ENCODE results near the gene CTCFL.

Gene CTCFL

DNA sequence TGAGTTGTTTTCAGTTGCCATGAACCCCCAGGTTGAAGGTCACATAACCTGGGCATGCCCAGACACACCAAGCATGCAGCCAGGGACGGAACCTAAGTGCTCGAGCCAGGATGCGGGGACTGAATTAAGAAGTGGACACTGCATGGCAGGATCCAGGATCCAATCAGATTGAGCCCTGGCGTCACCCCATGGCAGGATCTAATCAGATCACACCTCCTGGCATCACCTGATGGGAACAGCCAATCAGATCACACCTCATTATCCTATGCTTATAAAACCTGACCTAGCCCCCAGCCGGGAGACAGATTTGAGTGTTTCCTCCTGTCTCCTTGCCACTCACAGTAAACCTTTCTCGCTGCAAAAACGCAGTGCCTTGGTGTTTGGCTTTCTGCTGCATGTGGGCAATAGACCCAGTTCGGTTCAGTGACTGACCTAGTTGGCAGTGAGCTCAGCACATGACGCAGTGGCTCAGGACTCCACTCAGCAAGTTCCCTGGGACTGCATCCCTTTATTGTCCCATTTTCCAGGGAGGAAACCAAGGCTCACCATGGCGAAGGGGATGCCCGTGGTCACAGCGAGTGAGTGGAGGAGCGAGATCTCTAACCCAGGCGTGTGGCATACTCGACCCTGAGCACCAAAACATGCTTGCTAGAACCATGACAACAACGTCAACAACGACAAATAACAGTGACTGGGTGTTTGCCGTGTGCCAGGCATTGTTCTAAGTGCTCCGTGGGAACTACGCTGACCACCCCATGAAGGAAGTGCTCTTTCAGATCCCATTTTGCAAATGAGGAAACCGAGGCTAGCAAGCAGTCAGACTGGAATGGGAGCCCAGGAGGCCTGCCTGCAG lies 67.5 kb downstream of the CTCFL start:
- in situ Hi-C loops (cut with HindIII; ENCODE audit: low sequenced_read_pairs) = no loop called here
- DNase-seq (ENCODE audit: low read depth) = no peak
- no peak overlapping the region for H3K4me3 ChIP-seq (ENCODE audit: low read depth, low read length)
- TF ChIP-seq, protein P1, sequence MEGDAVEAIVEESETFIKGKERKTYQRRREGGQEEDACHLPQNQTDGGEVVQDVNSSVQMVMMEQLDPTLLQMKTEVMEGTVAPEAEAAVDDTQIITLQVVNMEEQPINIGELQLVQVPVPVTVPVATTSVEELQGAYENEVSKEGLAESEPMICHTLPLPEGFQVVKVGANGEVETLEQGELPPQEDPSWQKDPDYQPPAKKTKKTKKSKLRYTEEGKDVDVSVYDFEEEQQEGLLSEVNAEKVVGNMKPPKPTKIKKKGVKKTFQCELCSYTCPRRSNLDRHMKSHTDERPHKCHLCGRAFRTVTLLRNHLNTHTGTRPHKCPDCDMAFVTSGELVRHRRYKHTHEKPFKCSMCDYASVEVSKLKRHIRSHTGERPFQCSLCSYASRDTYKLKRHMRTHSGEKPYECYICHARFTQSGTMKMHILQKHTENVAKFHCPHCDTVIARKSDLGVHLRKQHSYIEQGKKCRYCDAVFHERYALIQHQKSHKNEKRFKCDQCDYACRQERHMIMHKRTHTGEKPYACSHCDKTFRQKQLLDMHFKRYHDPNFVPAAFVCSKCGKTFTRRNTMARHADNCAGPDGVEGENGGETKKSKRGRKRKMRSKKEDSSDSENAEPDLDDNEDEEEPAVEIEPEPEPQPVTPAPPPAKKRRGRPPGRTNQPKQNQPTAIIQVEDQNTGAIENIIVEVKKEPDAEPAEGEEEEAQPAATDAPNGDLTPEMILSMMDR (IDR thresholded peaks at IDR 0.05; ENCODE audit: low read depth, low read length, missing control alignments) = no peak

DNA sequence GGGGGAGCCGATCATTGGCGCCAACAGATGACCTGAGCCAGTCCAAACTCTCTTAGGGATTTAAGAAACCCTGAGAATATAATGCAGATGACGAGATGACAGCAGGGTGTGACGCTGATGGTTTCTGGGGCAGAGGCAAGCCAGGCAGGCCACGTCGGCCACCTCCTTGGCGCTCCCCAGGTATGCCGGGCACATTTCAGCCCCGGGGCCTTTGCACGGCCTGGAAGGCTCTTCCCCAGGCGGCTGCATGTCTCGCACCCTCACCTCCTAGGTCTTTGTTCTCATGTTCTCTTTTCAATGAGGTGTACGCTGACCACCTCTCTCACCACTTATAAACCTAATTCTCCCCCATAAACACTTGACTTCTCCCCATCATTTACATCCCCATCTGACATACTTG lies 68.8 kb downstream of the CTCFL start:
- no peak for DNase-seq (ENCODE audit: low read depth)
- in situ Hi-C loops (cut with HindIII; ENCODE audit: low sequenced_read_pairs) = no loop called here
- no peak overlapping the region for H3K4me3 ChIP-seq (ENCODE audit: low read depth, low read length)
- TF ChIP-seq, protein P1 (IDR thresholded peaks at IDR 0.05; ENCODE audit: low read depth, low read length, missing control alignments) = no peak

DNA sequence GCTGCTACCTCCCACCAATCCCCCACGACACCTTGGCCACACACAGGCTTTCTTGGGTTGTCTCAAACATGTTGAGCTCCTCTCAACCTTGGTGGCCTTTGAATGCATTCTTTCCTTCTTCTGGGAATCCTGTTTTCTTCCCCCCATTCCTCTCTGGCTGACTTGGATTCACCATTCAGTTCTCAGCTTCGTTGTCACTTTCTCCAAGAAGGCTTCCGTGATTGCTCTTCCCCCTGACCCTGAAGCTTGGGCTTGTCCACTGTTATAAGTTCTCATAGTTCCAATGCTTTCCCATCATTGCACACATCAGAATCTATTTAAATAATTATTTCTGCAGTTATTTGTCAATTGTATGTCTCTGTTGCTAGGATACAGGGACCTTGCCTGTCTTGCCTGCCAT lies 69.6 kb downstream of the CTCFL start:
- in situ Hi-C loops (cut with HindIII; ENCODE audit: low sequenced_read_pairs) = no loop called here
- TF ChIP-seq, protein P1 (IDR thresholded peaks at IDR 0.05; ENCODE audit: low read depth, low read length, missing control alignments) = no peak
- no peak for DNase-seq (ENCODE audit: low read depth)
- H3K4me3 ChIP-seq (ENCODE audit: low read depth, low read length) = no peak overlapping the region

DNA sequence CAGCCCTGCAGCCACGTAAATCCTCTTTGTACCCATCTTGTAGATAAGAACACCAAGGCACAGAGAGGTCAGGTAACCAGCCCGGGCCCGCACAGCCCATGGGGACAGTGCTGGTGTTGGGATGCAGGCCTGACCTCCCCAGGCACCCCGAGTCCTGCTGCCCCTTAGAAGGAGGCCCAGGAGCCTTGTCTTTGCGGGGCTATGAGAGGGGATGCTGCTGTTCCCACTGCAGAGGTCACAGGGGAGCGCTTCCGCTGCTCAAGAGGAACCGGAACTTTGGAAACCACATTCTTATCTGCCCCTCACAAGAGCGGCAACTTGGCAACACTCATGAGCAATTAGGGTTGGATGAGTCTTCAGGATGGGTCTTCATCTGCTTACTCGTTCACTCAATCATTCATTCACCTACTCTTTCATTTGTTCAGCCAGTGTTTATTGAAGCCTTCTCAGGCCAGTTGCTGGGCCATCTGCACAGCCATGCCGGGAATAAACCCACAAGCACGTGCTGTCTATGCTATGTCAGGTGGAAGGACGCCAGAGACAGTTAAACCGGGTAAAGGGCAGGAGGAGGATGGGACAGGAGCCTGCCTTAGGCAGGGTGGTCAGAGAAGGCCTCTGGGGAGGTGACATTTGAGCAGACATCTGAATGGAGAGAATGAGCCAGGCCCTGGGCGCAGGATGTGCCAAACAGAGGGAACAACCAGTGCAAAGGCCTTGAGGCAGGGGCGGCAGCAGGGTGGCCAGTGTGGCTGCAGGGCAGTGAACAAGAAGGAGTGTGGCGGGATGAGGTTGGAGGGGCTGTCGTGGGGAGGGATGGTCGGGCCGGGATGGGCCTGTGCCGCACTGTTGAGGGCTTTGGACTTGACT lies 72.9 kb downstream of the CTCFL start:
- no peak overlapping the region for H3K4me3 ChIP-seq (ENCODE audit: low read depth, low read length)

DNA sequence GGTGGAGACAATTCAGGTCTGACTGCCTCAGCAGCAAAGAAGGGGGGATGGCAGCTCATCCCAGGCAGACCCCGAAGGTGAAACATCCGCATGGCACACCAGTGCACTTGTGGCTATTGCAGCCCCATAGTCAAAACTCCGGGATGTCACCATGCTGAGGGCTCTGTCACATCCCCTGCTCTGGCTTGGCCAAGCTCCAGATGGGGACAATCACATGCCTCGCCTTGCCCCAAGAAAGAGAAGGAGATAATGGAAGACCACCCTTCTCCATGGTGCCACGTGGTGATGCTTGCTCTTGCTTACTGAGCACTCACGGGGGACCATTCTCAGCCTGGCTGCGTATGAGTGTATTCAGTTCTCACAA lies 73.5 kb downstream of the CTCFL start:
- TF ChIP-seq, protein P1 (IDR thresholded peaks at IDR 0.05; ENCODE audit: low read depth, low read length, missing control alignments) = no peak
- H3K4me3 ChIP-seq (ENCODE audit: low read depth, low read length) = no peak overlapping the region
- no peak for DNase-seq (ENCODE audit: low read depth)
- in situ Hi-C loops (cut with HindIII; ENCODE audit: low sequenced_read_pairs) = no loop called here

More for the DNA sequence above, 72.9 kb downstream of the CTCFL start:
- TF ChIP-seq, protein P1 (IDR thresholded peaks at IDR 0.05; ENCODE audit: low read depth, low read length, missing control alignments) = no peak
- DNase-seq (ENCODE audit: low read depth) = no peak
- in situ Hi-C loops (cut with HindIII; ENCODE audit: low sequenced_read_pairs) = no loop called here

DNA sequence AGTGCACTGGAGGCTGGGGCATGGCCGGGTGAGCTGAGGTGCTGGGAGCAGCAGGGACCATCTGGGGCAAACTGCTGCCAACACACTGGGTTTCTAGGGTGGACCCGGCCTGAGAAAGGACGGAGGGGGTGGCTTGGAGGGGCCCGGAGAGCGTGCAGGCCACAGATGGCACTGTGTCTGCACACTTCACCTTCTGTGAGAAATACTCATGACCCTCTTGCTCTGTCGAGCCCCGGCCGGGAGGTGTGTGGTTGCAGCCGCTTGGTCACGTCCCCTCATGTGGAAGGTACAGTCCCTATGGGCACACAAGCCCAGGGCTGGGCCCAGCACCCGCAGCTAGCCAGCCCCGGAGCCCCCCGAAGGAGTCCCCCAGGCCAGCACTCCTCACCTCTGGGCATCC lies 74.0 kb downstream of the CTCFL start:
- no peak overlapping the region for H3K4me3 ChIP-seq (ENCODE audit: low read depth, low read length)
- TF ChIP-seq, protein P1 (IDR thresholded peaks at IDR 0.05; ENCODE audit: low read depth, low read length, missing control alignments) = no peak
- in situ Hi-C loops (cut with HindIII; ENCODE audit: low sequenced_read_pairs) = no loop called here
- DNase-seq (ENCODE audit: low read depth) = no peak

Measured in astrocyte of the cerebellum (primary cell).